HCT116 (cell line): ENCODE data around the gene RAVER1.
"Not testable (repeated sequence)": the region's sequence is repeated elsewhere in the genome, so short reads cannot be mapped to it uniquely, and the experiment has no call there.

ENCODE experiments used
- CEBPB ChIP-seq: IDR thresholded peaks from 2 replicates; pipeline ENCODE4 v1.6.1; 2012; ENCODE audit warnings: low read depth
- ELF1 ChIP-seq: IDR thresholded peaks from 2 replicates; pipeline ENCODE4 v1.6.1; 2012; ENCODE audit warnings: low read depth, borderline replicate concordance
- EZH2 ChIP-seq: fragments of 200-600 bp; sonication (generic); IDR thresholded peaks from 2 replicates; pipeline ENCODE4 v1.6.1; 2017; ENCODE audit warnings: antibody characterized with exemption, mixed run types
- EZH2phosphoT487 ChIP-seq: fragments of 200-600 bp; IDR thresholded peaks from 2 replicates; pipeline ENCODE4 v1.6.1; 2018; ENCODE audit warnings: antibody characterized with exemption, borderline replicate concordance
- JUND ChIP-seq: IDR thresholded peaks from 2 replicates; pipeline ENCODE4 v1.6.1; 2012
- POLR2A ChIP-seq: IDR thresholded peaks from 2 replicates; pipeline ENCODE4 v1.7.0; 2011; ENCODE audit warnings: borderline replicate concordance; ENCODE audit not compliant: insufficient read depth, insufficient read length; ENCODE audit errors: extremely low read depth
- POLR2AphosphoS5 ChIP-seq: IDR thresholded peaks from 2 replicates; pipeline ENCODE4 v1.6.1; 2011; ENCODE audit warnings: mild to moderate bottlenecking, low read depth, low read length, moderate library complexity
- RAD21 ChIP-seq: IDR thresholded peaks from 2 replicates; pipeline ENCODE4 v1.6.1; 2012; ENCODE audit warnings: low read depth, mild to moderate bottlenecking
- SIN3A ChIP-seq: IDR thresholded peaks from 2 replicates; pipeline ENCODE4 v1.6.1; 2012; ENCODE audit warnings: low read depth
- SP1 ChIP-seq: IDR thresholded peaks from 2 replicates; pipeline ENCODE4 v1.6.1; 2012; ENCODE audit warnings: low read depth
- SRF ChIP-seq: IDR thresholded peaks from 2 replicates; pipeline ENCODE4 v1.6.1; 2012; ENCODE audit warnings: low read depth
- ZFX ChIP-seq: fragments of 450-650 bp; IDR thresholded peaks from 2 replicates; pipeline ENCODE4 v1.6.1; 2017
- TF ChIP-seq, protein P1 (sequence below), 3 experiments: fragments of 200-600 bp in 1 of 3; sonication (generic) in 1 of 3; IDR thresholded peaks in 2 of 3; conservative IDR thresholded peaks in 1 of 3; 2 replicates each; pipeline ENCODE4 v1.5.1; 2012 to 2017; ENCODE audit warnings: low read depth in 2 of 3, low read length in 2 of 3, antibody characterized with exemption in 1 of 3, borderline replicate concordance in 1 of 3, control low read depth in 1 of 3, mild to moderate bottlenecking in 1 of 3, mixed read lengths in 1 of 3, mixed run types in 1 of 3, moderate library complexity in 1 of 3; ENCODE audit not compliant: insufficient read depth in 1 of 3
- TF ChIP-seq, protein P2 (sequence below): IDR thresholded peaks from 2 replicates; pipeline ENCODE4 v1.6.1; 2012

DNA sequence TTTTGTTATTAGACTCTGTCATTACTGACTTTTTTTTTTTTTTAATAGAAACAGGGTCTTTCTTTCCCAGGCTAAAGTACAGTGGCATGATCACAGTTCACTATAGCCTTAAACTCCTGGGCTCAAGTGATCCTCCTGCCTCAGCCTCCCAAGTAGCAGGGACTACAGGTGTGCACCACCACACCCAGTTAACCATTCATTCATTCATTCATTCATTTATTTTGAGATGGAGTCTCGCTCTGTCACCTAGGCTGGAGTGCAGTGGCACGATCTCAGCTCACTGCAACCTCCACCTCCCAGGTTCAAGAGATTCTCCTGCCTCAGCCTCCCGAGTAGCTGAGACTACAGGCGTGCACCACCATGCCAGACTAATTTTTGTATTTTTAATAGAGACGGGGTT lies 51.3 kb downstream of the RAVER1 start:
- TF ChIP-seq, protein P1, sequence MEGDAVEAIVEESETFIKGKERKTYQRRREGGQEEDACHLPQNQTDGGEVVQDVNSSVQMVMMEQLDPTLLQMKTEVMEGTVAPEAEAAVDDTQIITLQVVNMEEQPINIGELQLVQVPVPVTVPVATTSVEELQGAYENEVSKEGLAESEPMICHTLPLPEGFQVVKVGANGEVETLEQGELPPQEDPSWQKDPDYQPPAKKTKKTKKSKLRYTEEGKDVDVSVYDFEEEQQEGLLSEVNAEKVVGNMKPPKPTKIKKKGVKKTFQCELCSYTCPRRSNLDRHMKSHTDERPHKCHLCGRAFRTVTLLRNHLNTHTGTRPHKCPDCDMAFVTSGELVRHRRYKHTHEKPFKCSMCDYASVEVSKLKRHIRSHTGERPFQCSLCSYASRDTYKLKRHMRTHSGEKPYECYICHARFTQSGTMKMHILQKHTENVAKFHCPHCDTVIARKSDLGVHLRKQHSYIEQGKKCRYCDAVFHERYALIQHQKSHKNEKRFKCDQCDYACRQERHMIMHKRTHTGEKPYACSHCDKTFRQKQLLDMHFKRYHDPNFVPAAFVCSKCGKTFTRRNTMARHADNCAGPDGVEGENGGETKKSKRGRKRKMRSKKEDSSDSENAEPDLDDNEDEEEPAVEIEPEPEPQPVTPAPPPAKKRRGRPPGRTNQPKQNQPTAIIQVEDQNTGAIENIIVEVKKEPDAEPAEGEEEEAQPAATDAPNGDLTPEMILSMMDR (IDR thresholded peaks at IDR 0.05 in 2 of 3, conservative IDR thresholded peaks at IDR 0.05 in 1 of 3; ENCODE audit: borderline replicate concordance in 1 of 3, insufficient read depth in 1 of 3, low read depth in 2 of 3, low read length in 2 of 3): not testable (repeated sequence)
- not testable (repeated sequence) for TF ChIP-seq RAD21, EZH2, POLR2A, POLR2AphosphoS5, JUND, SRF, SP1, SIN3A, CEBPB, EZH2phosphoT487, ELF1, ZFX
- TF ChIP-seq, protein P2, sequence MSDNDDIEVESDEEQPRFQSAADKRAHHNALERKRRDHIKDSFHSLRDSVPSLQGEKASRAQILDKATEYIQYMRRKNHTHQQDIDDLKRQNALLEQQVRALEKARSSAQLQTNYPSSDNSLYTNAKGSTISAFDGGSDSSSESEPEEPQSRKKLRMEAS: not testable (repeated sequence)
